Prostate gland (tissue), 2 donors: ENCODE data around the gene EVA1A. TPM values are rescaled to one million over a fixed set of nuclear protein-coding genes. Genes with fewer than 3 reads are reported as not detected.

ENCODE experiments used
- DNase-seq: peaks from one replicate; pipeline ENCODE4 v3.0.0-alpha.2; 2019; ENCODE audit warnings: low spot score
- H3K27ac ChIP-seq, 2 donors: fragments of 200-600 bp; sonication (generic); 2 replicates each; pipeline ENCODE4 v1.5.1; 2017 to 2019
- H3K27me3 ChIP-seq: fragments of 200-600 bp; sonication (generic); replicated peaks from 2 replicates; pipeline ENCODE4 v1.5.1; 2019; ENCODE audit not compliant: insufficient read depth
- H3K36me3 ChIP-seq, 2 donors: fragments of 200-600 bp; sonication (generic); 1 replicate in 1 of 2; 2 replicates in 1 of 2; pipeline versions ENCODE4 v1.5.1 to v1.8.1; 2017 to 2019
- H3K4me1 ChIP-seq: fragments of 200-600 bp; sonication (generic); replicated peaks from 2 replicates; pipeline ENCODE4 v1.5.1; 2019
- H3K4me3 ChIP-seq, 2 donors: fragments of 200-600 bp; sonication (generic); 2 replicates each; pipeline ENCODE4 v1.5.1; 2017 to 2019
- H3K9me3 ChIP-seq: fragments of 200-600 bp; sonication (generic); 2 replicates; pipeline ENCODE4 v1.5.1; 2017
- POLR2A ChIP-seq: fragments of 450-650 bp; IDR thresholded peaks from one replicate; pipeline ENCODE4 v1.6.1; 2016; ENCODE audit warnings: antibody characterized with exemption, mild to moderate bottlenecking
- POLR2AphosphoS5 ChIP-seq: sonication (generic); formaldehyde crosslinking; IDR thresholded peaks from one replicate; pipeline ENCODE4 v1.6.1; 2017; ENCODE audit warnings: antibody characterized with exemption
- WGBS: methylation state at CpG from one replicate; pipeline ENCODE4 v1.1.5; 2018; 5-methylcytosine and 5-hydroxymethylcytosine counted together
- intact Hi-C: fragments of 100-400 bp; cut with DNase I; formaldehyde crosslinking; loops from one replicate; pipeline ENCODE4 v1.14.2; 2022
- small RNA-seq, 2 donors: library from RNA; depleted of rRNA; stranded (forward); fragments of <200 nt; gene quantifications; one replicate each; pipeline ENCODE3, GENCODE V24; 2016
- total RNA-seq, 2 donors: library from RNA; depleted of rRNA; stranded (reverse); fragments of >200 nt; gene quantifications; one replicate each; pipeline ENCODE4 v1.1.0, GENCODE V29; 2016

EVA1A gene
- total RNA-seq, 2 donors from 2014 or later = 9.7 to 16.9 TPM

GRCh38 chr2:75450068-75450467, 110.7 kb downstream of the EVA1A start:
- no peaks in the 10 kb centered on the region for H3K4me1 ChIP-seq
- no peaks in the 10 kb centered on the region for H3K27me3 ChIP-seq
- WGBS = 86% methylated on average over 1 of the region's 1 CpG
- H3K9me3 ChIP-seq = no peaks in the 10 kb centered on the region
- TF ChIP-seq POLR2AphosphoS5 = no peak
- intact Hi-C loops = no loop called here
- no peaks in the 10 kb centered on the region for H3K36me3 ChIP-seq
- no peak overlapping the region for H3K27ac ChIP-seq
- no peak for DNase-seq
- no peak overlapping the region for H3K4me3 ChIP-seq

- H3K4me3 ChIP-seq = no peak overlapping the region
- intact Hi-C loops = no loop called here
- no peaks in the 10 kb centered on the region for H3K36me3 ChIP-seq
- no peak for TF ChIP-seq POLR2A
- no peaks in the 10 kb centered on the region for H3K27me3 ChIP-seq
- no peaks in the 10 kb centered on the region for H3K9me3 ChIP-seq
- H3K4me1 ChIP-seq = no peaks in the 10 kb centered on the region
- H3K27ac ChIP-seq = no peak overlapping the region
- WGBS = 90% methylated on average over 5 of the region's 5 CpGs
- DNase-seq = no peak
These were observed 113.6 kb downstream of the EVA1A start for GRCh38 chr2:75447176-75447575.

Small RNA genes lying within 50 kb of the gene (small RNA-seq; reads per million reads assigned to genes)
- 0 reads per million in 2 donors for gene RF01233

Other genes starting within 250 kb of the EVA1A start
- gene MRPL19, start 85.8 kb upstream of the EVA1A start, total RNA-seq = 10 to 100 TPM; 34.1 to 47.5 TPM
- 10 to 100 TPM; 14.6 to 38.9 TPM for gene GCFC2, start 150.0 kb upstream of the EVA1A start, total RNA-seq